Activated naive CD8-positive, alpha-beta T cell treated with anti-CD3 and anti-CD28 coated beads, Interleukin-2, amount 10 ng/mL, durations not matched to agents 7 days and 5 days (primary cell): ENCODE results near the gene RAPGEF5. TPM values are rescaled to one million over a fixed set of nuclear protein-coding genes. Genes with fewer than 3 reads are reported as not detected.

Experiments used
- ATAC-seq: fragments of 150-1000 bp; cut with Tn5 transposase; one replicate; pipeline ENCODE4 v1.10.0; 2021; ENCODE audit warnings: low read depth, moderate library complexity
- POLR2A ChIA-PET: fragments of 350-600 bp; sonication (Branson Sonifier 250); formaldehyde crosslinking; loops from one replicate; lab custom pipeline; 2021; ENCODE audit warnings: antibody characterized with exemption; lab: Charles Lee
- DNase-seq: peaks from one replicate; pipeline ENCODE4 v3.0.0; 2021
- H3K27ac Mint-ChIP-seq: one replicate; pipeline ENCODE4 v1.8.0; 2022; ENCODE audit warnings: mild to moderate bottlenecking, mixed read lengths
- H3K27me3 Mint-ChIP-seq: one replicate; pipeline ENCODE4 v1.8.0; 2022; ENCODE audit warnings: mild to moderate bottlenecking, moderate library complexity, mixed read lengths
- H3K36me3 Mint-ChIP-seq: one replicate; pipeline ENCODE4 v1.8.0; 2021; ENCODE audit warnings: mild to moderate bottlenecking, mixed read lengths
- H3K4me1 Mint-ChIP-seq: one replicate; pipeline ENCODE4 v1.8.0; 2021; ENCODE audit warnings: mixed read lengths
- H3K4me3 Mint-ChIP-seq: one replicate; pipeline ENCODE4 v1.8.0; 2022; ENCODE audit warnings: mild to moderate bottlenecking, moderate library complexity, mixed read lengths
- H3K9me3 Mint-ChIP-seq: one replicate; pipeline ENCODE4 v1.8.0; 2021; ENCODE audit warnings: mixed read lengths
- total RNA-seq, 2 experiments: library from RNA; stranded (reverse); gene quantifications; one replicate each; pipeline ENCODE4 v1.2.3, GENCODE V29; 2021

Gene RAPGEF5
- total RNA-seq, 2 experiments from 2014 or later: 0.34 to 0.72 TPM

DNA sequence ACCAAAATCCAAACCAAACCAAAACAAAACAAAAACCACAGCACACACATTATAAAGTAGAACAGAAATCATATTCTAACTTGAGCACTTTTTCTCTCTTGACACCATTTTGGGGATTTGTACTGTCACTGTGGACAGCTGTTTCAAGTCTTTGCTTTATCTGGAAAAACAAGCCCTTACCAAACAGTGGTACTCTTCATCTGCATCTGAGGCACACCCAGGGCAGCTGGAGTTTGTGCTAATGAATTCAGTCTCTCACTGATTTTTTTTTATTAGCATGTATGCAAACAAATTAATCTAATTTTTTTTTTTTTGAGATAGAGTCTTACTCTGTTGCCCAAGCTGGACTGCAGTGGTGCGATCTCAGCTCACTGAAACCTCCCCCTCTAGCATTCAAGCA, 171.4 kb downstream of the RAPGEF5 start:
- Mint-ChIP-seq H3K27ac (no peak overlapping the region), H3K9me3 (no peaks in the 10 kb centered on the region), H3K27me3 (peaks cover 25% of the 10 kb centered on the region), H3K4me1 (peaks cover 7% of the 10 kb centered on the region), H3K36me3 (no peaks in the 10 kb centered on the region), H3K4me3 (no peak overlapping the region)
- DNase-seq (no peak), ATAC-seq (no peak)
- POLR2A ChIA-PET: no interaction called here

DNA sequence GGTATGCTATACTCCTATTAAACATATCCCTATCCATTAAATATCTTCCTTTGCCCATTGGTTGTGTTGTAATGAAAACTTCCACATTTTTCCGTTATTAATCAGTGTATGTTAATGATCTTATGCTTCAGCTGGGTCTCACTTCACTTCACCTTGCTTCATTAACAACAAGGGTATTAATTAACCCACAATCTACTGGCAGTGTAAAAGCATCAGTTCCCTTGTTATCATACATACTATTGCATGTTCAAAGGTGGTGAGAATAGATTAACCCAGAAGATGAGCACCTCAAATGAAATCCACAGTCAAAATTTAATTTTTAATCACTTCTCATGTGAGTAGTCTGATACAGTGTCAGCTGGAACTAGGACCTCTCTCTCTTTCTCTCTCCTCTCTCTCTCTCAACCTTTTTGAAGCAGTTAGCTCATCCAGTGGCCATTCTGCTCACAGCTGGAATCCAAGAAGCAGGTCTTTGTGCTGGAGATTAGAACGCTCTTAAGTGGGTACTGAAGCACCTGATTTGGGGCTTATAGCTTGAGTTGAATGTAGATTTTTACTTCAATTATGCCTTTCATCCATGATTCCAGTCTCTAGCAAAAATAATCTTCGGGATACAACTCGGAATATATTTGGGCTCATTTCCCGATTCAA, 172.3 kb downstream of the RAPGEF5 start:
- POLR2A ChIA-PET: no interaction called here
- H3K27me3 Mint-ChIP-seq: peaks cover 26% of the 10 kb centered on the region
- H3K27ac Mint-ChIP-seq: no peak overlapping the region

DNA sequence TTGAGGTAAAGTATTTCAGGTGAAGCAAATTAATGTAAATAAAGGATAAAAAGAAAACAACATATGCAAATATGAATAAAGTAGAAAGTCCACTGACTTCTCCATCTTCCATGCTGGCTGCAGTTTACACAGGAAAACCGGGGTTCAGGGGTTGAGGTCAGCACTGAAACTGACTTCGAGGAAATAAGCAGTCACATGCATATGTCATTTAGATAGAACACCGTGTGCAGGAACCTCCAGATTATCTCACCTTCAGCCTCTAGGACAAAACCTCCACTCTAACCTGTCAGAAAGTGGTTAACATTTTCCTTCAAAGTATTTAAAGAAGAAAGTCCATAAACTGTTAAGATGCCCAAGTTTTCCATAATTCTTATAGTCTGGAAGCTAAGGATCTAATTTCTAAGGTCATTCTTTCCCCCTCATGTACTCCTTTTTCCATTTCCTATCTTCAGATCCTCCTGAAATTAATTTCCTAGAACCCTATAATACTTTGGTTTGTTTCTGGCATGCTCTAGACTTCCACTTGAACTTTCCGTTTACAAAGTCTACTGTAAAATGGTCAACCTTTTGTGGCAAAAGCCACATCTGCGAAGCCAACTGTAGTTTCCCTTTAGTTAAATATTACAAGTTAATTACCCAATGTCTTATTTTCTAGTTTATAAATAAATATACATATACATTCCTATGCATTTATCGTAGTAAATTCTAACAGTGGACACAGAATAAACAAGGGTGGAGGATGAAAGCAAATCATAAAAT, 173.3 kb downstream of the RAPGEF5 start:
- Mint-ChIP-seq H3K27ac (no peak overlapping the region), H3K27me3 (peaks cover 28% of the 10 kb centered on the region), H3K36me3 (no peaks in the 10 kb centered on the region), H3K9me3 (no peaks in the 10 kb centered on the region), H3K4me1 (peaks cover 7% of the 10 kb centered on the region), H3K4me3 (no peak overlapping the region)
- POLR2A ChIA-PET: no interaction called here
- DNase-seq: no peak
- no peak for ATAC-seq

More for the DNA sequence above, 172.3 kb downstream of the RAPGEF5 start:
- H3K4me3 Mint-ChIP-seq: no peak overlapping the region
- H3K4me1 Mint-ChIP-seq: peaks cover 7% of the 10 kb centered on the region
- no peak for DNase-seq
- no peak for ATAC-seq
- no peaks in the 10 kb centered on the region for H3K36me3 Mint-ChIP-seq
- no peaks in the 10 kb centered on the region for H3K9me3 Mint-ChIP-seq

DNA sequence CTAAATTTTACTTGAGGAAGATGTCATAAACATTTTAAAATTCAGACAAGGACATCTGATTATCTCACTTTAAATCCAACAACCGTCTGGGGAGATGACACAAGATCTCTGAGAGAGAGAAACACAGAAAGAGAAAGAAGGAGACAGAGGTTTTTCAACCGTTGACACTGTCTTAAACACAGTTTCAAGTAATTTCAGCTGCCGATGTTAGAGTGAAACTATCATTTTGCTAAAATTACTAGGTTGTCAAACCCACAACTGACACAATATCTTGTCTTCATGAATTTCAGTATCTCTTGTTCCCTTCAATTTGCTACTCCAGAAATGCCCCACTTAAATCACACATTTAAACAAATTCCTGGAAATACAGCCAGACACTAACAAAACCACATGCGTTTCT, 174.8 kb downstream of the RAPGEF5 start:
- ATAC-seq: no peak
- Mint-ChIP-seq H3K27ac (no peak overlapping the region), H3K4me3 (no peak overlapping the region), H3K9me3 (no peaks in the 10 kb centered on the region), H3K36me3 (no peaks in the 10 kb centered on the region), H3K27me3 (peaks cover 35% of the 10 kb centered on the region), H3K4me1 (peaks cover 7% of the 10 kb centered on the region)
- POLR2A ChIA-PET: no interaction called here
- DNase-seq: no peak

DNA sequence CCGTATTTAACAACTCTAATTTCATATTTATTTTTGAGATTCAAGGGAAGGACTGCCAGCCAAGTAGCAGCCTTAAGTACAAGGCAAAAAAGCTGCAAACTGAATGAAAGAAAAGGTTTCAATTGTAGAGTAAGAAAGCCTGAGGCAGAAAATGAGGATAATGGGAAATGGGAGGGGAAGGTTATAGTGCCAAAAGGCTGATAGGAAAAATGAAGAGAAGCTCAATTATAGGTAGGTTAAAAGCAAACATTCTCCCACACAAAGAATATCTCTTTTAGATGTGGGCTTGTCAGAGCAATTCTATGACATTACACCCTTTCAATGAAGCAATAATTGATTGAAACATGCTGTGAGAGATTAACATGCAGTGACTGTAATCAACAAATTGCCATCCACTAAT, 175.3 kb downstream of the RAPGEF5 start:
- DNase-seq (no peak), ATAC-seq (no peak)
- POLR2A ChIA-PET: no interaction called here
- H3K27me3 Mint-ChIP-seq: peaks cover 35% of the 10 kb centered on the region
- H3K36me3 Mint-ChIP-seq: no peaks in the 10 kb centered on the region
- H3K4me1 Mint-ChIP-seq: peaks cover 7% of the 10 kb centered on the region
- no peaks in the 10 kb centered on the region for H3K9me3 Mint-ChIP-seq
- H3K27ac Mint-ChIP-seq: no peak overlapping the region
- no peak overlapping the region for H3K4me3 Mint-ChIP-seq

DNA sequence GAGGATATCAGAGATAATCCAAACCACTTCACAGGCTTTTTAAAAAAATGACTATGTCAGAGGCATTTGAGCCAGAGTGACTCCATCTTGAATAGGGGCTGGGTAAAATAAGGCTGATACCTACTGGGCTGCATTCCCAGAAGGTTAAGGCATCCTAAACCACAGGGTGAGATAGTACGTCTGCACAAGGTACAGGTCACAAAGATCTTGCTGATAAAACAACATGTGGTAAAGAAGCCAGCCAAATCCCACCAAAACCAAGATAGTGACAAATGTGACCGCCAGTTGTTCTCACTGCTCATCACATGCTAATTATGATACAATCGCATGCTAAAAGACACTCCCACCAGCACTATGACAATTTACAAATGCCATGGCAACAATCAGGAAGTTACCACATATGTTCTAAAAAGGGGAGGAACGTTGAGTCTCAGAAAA, 177.5 kb downstream of the RAPGEF5 start:
- no peak overlapping the region for H3K27ac Mint-ChIP-seq
- no peak for DNase-seq
- H3K36me3 Mint-ChIP-seq: no peaks in the 10 kb centered on the region
- POLR2A ChIA-PET: no interaction called here
- peaks cover 12% of the 10 kb centered on the region for H3K4me1 Mint-ChIP-seq
- H3K9me3 Mint-ChIP-seq: no peaks in the 10 kb centered on the region
- H3K4me3 Mint-ChIP-seq: no peak overlapping the region
- ATAC-seq: no peak
- peaks cover 30% of the 10 kb centered on the region for H3K27me3 Mint-ChIP-seq

DNA sequence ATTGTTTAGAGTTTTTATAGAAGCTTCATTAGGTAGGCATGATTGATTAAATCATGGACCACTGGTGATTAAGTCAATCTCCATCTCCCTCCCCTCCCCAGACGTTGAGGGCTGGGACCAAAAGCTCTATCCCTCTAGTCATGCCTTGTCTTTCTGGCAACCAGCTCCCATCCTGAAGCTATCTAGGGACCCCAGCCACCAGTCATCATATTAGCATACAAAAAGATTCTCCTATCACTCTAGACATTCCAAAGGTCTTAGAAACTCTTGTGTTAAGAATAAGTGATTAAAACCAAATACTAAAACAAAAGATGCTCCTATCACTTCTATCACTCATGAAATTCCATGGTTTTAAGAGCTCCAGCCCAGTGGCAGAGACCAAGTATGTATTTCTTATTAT, 178.2 kb downstream of the RAPGEF5 start:
- POLR2A ChIA-PET: no interaction called here
- H3K4me3 Mint-ChIP-seq: no peak overlapping the region
- no peak overlapping the region for H3K27ac Mint-ChIP-seq
- H3K27me3 Mint-ChIP-seq: peaks cover 31% of the 10 kb centered on the region
- no peaks in the 10 kb centered on the region for H3K36me3 Mint-ChIP-seq
- no peak for ATAC-seq
- H3K9me3 Mint-ChIP-seq: no peaks in the 10 kb centered on the region
- no peak for DNase-seq
- peaks cover 19% of the 10 kb centered on the region for H3K4me1 Mint-ChIP-seq

DNA sequence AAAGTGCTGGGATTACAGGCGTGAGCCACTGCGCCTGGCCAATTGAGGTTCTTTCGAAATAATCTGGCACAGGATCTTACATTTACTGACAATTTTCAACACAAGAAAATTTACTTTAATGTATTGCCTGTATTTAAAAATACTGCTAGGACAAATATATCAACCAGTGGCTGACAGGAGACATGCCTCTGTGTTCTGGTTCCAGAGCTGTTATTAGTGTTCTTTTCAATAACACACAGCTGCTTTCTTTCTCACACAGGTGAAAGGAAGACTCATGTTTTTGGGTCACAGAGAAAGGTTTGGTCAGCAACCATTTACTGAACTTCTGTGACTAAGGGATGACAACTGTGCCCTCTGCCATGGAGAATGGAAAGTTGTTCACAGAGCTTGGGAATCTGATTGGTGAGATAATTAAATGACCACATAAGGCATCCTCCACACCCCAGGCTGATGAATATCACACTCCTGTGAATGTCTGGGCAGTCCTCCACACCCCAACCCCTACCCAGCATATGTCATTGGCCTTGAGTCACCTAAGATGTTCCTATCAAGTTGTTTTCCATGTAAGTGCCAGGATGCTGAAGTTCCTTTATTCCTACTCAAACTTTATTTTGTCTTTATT, 180.1 kb downstream of the RAPGEF5 start:
- Mint-ChIP-seq H3K9me3 (no peaks in the 10 kb centered on the region), H3K4me1 (peaks cover 15% of the 10 kb centered on the region), H3K4me3 (no peak overlapping the region), H3K36me3 (no peaks in the 10 kb centered on the region), H3K27ac (no peak overlapping the region), H3K27me3 (peaks cover 34% of the 10 kb centered on the region)
- no peak for DNase-seq
- ATAC-seq: no peak
- POLR2A ChIA-PET: no interaction called here

DNA sequence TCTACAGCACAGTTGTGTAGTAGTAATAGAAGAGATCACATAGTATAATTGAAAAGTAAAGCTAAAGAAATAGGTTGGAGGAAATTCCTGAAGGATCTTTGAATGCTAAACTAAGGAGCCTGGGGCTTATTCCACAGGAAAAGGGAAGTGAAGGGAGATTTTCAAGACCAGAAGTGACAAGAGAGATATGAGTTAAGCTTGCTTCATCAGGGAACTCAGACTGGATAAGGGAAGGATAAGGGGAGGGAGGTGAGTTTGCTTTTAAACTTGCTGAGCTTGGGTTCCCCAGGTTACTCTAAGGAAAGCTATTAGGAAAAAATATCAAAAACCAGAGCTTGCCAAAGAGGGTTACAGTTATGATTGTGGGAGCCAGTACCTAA, 182.4 kb downstream of the RAPGEF5 start:
- no peak for DNase-seq
- H3K4me1 Mint-ChIP-seq: peaks cover 14% of the 10 kb centered on the region
- H3K27ac Mint-ChIP-seq: peak overlapping the region; percentile 23
- H3K36me3 Mint-ChIP-seq: no peaks in the 10 kb centered on the region
- POLR2A ChIA-PET: no interaction called here
- H3K9me3 Mint-ChIP-seq: no peaks in the 10 kb centered on the region
- peak overlapping the region; percentile 28 for H3K4me3 Mint-ChIP-seq
- H3K27me3 Mint-ChIP-seq: peaks cover 24% of the 10 kb centered on the region
- no peak for ATAC-seq

DNA sequence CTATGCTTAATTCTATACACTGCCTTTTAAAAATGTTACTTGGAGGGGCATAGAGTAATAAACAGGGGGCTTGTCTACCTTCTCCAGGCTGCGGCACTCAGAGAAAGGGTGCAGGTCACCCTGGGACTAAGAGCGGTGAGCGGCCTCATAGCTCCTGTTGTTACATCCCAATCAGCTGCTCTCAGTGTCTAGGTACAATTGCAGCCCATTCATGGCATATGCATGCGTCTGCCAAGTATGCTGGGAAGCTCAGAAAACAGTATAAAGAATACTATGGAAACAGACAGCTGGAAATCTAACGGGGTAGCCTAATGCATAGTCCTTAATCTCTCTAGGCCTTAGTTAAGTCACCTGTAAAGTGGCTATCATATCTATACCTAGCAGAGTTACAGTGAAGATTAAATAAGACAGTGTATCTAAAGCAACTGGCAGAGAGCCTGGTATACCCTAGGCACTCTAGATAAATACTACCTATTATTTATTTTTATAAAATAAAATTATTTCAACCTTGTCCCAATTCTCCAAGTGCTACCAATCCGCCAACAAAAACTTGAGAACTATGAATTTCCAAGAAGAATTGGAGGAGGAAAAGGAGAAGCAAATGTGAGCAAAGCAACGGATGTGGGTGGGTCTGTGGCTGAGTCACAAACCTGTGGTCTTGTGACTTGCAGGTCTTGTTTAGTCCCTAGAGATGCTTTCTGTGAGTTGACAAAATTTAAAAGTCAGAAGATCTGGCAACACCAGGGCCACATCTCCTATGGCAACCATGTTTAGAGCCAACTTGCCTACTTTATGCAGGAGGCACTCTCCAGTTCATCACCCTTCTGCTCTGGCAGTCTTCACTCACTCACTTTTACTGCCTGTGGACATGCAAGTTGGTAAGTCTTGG, 183.0 kb downstream of the RAPGEF5 start:
- DNase-seq: peak; percentile 45
- Mint-ChIP-seq H3K4me3 (peak overlapping the region; percentile 28), H3K36me3 (no peaks in the 10 kb centered on the region), H3K9me3 (no peaks in the 10 kb centered on the region), H3K27ac (peak overlapping the region; percentile 23), H3K27me3 (peaks cover 26% of the 10 kb centered on the region), H3K4me1 (peaks cover 14% of the 10 kb centered on the region)
- peak; percentile 93 for ATAC-seq
- POLR2A ChIA-PET: no interaction called here

DNA sequence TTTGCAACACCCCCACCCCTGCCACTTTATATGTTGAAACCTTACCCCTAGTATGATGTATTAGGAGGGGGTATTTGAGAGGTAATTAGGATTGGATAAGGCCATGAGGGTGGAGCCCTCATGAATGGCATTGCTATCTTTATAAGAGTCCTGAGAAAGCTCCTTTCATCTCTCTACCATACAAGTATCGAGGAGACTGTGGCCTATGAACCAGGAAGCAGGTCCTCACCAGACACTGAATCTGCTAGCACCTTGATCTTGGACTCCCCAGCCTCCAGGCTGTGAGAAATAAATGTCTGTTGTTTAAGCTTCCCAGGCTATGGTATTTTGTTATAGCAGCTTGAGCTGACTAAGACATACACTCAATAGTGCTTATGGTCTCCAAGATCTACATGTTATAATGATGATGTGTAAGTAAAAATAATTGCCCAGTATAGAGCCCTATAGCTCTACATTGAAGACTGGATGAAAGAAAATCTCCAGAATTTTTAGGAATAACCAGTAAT, 188.8 kb downstream of the RAPGEF5 start:
- no peaks in the 10 kb centered on the region for H3K36me3 Mint-ChIP-seq

DNA sequence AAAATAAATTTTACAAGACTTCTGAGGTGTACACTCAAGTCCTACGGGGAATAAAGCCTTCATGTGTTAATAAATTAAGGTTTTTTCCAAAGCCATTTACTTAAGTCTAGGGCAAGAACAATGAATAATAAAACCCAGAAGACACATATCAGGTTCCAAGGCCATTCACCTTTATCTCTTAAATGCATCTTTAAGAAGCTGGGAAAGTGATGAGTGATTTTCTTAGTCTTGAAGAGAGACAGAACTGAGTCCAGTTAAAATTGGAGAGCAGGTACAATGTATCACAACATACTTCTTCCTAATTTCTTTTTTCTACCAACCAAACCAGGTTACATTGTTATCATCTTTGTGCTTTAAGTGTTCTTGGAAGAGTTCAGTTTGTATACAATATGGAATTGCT, 189.5 kb downstream of the RAPGEF5 start:
- no peaks in the 10 kb centered on the region for H3K4me1 Mint-ChIP-seq
- ATAC-seq (no peak), DNase-seq (no peak)
- POLR2A ChIA-PET: no interaction called here
- H3K4me3 Mint-ChIP-seq: no peak overlapping the region
- no peaks in the 10 kb centered on the region for H3K9me3 Mint-ChIP-seq
- H3K27me3 Mint-ChIP-seq: peaks cover 16% of the 10 kb centered on the region
- no peak overlapping the region for H3K27ac Mint-ChIP-seq
- no peaks in the 10 kb centered on the region for H3K36me3 Mint-ChIP-seq

More for the DNA sequence above, 188.8 kb downstream of the RAPGEF5 start:
- peaks cover 17% of the 10 kb centered on the region for H3K27me3 Mint-ChIP-seq
- no peaks in the 10 kb centered on the region for H3K9me3 Mint-ChIP-seq
- no peak overlapping the region for H3K27ac Mint-ChIP-seq
- no peak for ATAC-seq
- H3K4me3 Mint-ChIP-seq: no peak overlapping the region
- no peaks in the 10 kb centered on the region for H3K4me1 Mint-ChIP-seq
- POLR2A ChIA-PET: no interaction called here
- no peak for DNase-seq

DNA sequence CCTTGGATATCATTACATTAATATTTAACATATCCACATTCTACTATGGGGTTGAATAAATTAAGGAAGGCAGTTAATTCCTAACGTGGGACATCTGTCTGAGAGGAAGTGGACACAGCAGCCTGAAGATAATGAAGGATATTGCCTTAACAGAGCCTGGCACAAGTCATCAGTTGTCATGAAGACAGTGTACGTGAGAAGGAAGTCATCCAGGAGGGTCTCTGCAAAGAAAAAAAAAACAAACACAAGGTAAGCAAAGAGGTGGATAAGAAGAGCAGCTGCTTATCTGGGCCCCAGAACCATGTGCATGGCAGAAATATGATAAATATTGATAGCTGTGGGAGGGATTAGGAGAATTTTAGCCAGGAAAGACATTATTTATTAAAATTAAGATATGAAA, 190.0 kb downstream of the RAPGEF5 start:
- H3K4me1 Mint-ChIP-seq: no peaks in the 10 kb centered on the region
- H3K27ac Mint-ChIP-seq: no peak overlapping the region
- no peak overlapping the region for H3K4me3 Mint-ChIP-seq
- H3K36me3 Mint-ChIP-seq: no peaks in the 10 kb centered on the region
- H3K27me3 Mint-ChIP-seq: peaks cover 18% of the 10 kb centered on the region
- ATAC-seq (no peak), DNase-seq (no peak)
- POLR2A ChIA-PET: no interaction called here
- no peaks in the 10 kb centered on the region for H3K9me3 Mint-ChIP-seq
